ENCODE data around the gene NID2.

NID2 gene

GRCh38 chr14:52002542-52002941, 66.3 kb downstream of the NID2 start:
- DNase-seq (ENCODE audit: low spot score) = no peak

DNA sequence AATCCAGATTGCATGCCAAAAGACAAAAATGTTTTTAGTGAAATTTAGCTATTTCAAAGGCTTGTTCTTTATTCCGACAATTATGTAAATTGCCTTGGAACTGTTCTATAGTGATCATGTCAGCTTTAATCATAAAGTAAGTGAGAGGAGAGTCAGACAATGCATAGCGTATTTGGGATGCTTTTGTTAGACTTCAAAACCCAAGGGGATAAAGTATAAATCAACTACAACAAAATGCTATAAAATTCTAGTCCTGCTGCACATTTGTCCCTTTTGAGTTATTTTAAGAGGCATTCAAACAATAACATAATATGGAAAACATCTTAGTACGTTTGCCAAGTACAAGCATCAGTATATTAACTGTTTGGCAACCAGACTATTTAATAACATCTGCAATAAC, 68.2 kb downstream of the NID2 start:
- no peak for DNase-seq (ENCODE audit: low spot score)

DNA sequence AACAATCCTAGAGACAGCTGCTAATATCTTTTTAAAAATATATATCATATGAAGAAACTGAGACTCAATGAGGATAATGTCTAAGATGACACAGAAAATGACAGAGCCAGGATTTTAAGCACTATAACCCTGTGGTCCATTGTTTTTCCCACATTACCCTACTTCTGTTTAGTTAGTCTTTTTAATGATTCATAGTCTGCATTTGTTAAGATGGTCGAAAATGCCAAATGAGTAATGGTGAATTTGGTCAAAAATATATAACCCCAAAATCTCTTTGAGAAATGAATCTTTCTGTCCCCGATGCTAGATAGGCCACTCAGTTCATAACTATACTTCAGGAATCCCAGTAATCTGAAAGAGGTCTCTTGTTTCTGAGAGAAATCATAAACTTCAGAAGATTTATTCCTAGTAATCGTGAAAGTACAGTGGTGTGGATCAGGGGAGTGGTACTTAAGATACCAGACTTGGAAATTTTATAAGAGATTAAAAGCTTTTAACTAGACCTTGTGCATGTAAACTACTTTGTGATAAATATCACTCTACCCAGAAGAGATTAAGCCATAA, 68.8 kb downstream of the NID2 start:
- no peak for DNase-seq (ENCODE audit: low spot score)

DNA sequence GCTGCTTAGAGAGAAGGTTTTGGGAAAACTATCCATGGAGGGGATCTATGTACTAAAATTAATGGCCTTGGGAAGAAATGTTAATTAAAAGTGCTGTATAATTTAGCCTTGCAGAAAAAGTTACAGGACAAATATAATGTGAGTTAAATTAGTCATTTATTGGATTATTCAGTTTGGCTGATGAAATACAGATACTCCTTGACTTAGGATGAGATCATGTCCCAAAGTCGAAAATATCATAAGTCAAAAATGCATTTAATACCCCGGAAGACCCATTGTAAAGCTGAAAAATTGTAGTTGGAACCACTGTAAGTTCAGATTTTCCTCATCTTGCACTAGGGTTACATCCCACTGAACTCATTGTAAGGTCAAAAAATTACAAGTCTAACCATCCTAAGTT, 69.8 kb downstream of the NID2 start:
- no peak for DNase-seq (ENCODE audit: low spot score)

DNA sequence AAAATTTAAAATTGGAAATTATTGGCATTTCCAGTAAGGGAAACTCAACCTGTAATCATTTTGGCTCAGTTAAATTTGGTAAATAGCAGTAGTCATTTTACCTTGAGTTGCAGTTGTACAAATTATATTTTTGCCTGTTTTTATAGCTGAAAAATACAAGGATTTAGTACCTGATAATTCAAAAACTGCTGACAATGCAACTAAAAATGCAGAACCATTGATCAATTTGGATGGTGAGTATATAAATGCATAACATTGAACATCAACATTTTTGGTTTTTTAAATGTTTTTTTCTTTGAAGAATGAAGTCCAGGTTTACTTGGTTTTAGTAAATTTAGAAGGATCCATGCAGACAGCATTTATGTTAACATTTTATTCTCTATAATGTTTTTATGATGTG, 70.5 kb downstream of the NID2 start:
- no peak for DNase-seq (ENCODE audit: low spot score)

DNA sequence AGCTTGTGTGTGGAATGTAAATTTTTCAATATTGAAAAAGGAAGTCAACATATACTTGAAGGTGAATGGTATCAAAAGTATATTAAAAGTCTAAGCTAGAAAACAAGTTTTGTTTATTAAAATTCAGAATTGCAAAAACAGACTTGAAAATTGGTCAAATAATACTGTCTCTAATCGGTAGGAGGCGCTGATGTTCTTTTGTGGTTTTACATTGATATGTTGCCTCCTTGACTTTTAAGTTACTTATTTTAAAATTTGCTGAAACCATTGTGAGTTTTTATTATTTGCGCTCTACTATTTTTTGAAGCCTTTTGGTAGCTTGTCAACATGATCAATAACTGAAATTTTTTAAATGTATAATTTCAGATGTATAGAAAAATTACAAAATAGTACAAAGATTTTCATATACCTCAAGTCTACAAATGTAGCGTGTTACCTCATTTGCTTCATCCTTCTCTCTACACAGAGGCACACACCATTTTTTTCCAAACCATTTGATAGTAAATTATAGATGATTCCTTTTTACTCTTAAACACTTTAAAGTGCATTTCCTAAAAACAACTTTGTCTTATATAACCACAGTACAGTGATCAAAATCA, 72.6 kb downstream of the NID2 start:
- DNase-seq (ENCODE audit: low spot score) = peak; percentile 73

- no peak for DNase-seq (ENCODE audit: low spot score)
Observed at GRCh38 chr14:51993285-51993920, 75.5 kb downstream of the NID2 start.

- DNase-seq (ENCODE audit: low spot score) = no peak
Observed at GRCh38 chr14:51990488-51990887, 78.4 kb downstream of the NID2 start.

DNA sequence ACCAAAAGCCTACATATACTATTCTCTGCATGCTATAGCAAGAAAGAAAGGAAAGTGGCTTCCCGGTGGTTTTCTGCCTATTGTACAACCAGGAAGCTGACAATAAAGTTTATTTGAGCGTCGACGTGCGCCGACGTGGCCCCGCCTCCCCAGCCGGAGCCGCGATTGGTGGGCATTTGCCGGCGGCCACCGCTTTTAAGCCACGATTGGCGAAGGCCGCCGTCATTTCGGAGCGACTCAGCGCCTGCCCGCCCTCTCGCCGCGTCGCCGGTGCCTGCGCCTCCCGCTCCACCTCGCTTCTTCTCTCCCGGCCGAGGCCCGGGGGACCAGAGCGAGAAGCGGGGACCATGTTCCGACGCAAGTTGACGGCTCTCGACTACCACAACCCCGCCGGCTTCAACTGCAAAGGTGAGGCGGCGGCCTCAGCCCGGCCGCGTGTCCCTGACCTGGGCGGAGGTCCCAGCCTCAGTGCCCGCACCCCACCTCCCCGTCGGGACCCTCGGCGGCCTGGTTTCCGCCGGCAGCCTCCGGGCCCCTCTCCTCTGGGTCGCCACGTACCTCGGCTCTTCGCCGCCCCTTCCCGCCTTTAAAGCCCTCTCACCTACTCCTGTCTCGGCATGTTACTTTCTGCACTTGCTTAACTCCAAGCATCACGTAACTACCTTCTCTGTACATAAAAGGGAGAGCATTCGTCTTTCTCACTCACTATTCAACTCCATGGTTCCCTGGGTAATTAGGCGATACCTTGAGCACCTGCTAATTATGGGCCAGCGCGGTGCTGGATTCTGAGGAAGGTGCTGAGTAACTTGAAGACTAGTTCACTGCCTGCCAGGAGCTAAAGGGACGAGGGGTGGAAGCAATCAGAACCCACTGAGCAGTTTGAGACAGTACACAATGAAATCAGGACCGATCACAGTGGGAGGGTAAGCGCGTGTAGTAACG, 79.3 kb downstream of the NID2 start, which contains the start of gene RTRAF:
Gene RTRAF (plus strand): TSS at position 254 of the 942 bp plus-strand sequence. CDS start 94 bp downstream, at position 348.
- peak; percentile 85 for DNase-seq (ENCODE audit: low spot score)

GRCh38 chr14:51988221-51988620, 80.6 kb downstream of the NID2 start:
- peak; percentile 17 for DNase-seq (ENCODE audit: low spot score)

- DNase-seq (ENCODE audit: low spot score) = no peak
Observed at GRCh38 chr14:51981218-51981854, 87.5 kb downstream of the NID2 start.

- DNase-seq (ENCODE audit: low spot score) = peak; percentile 82
Observed at GRCh38 chr14:51979088-51979709, 89.7 kb downstream of the NID2 start.

DNA sequence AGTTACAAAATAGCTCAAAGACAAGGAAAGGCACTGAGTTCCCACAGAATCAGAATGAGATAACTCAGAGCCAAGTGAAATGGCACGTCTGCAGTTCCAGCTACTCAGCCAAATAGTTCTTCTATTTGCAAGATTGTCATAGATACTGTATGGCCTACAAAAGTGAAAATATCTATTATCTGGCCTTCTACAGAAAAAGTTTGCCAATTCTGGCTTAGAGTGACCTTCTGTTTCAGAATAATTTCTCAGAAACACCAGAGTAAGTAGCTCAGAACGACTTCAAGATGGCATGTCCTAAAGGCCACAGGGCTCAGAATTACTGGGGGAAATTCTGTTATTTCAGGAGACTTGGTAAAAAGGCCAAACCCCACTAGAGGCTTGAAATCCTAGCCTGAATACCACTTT, 90.2 kb downstream of the NID2 start:
- DNase-seq (ENCODE audit: low spot score) = no peak

GRCh38 chr14:51977075-51977474, 91.8 kb downstream of the NID2 start:
- no peak for DNase-seq (ENCODE audit: low spot score)

DNA sequence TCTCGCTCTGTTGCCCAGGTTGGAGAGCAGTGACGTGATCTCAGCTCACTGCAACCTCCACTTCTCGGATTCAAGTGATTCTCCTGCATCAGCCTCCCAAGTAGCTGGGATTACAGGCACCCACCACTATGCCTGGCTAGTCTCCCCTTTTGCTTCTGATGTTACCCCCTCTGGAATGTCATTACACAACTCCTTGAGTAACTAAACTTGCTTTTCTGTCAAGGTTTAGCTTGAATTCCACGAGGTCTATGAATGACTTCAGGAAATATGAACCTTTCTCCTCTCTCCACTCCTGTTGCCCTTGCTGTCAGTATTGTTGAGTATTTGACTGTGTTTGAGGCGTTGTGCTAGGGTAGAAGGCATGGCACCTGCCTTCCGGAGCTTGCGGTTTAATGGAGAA, 96.3 kb downstream of the NID2 start:
- DNase-seq (ENCODE audit: low spot score) = no peak

GRCh38 chr14:51969852-51970540, 98.9 kb downstream of the NID2 start:
- no peak for DNase-seq (ENCODE audit: low spot score)

DNA sequence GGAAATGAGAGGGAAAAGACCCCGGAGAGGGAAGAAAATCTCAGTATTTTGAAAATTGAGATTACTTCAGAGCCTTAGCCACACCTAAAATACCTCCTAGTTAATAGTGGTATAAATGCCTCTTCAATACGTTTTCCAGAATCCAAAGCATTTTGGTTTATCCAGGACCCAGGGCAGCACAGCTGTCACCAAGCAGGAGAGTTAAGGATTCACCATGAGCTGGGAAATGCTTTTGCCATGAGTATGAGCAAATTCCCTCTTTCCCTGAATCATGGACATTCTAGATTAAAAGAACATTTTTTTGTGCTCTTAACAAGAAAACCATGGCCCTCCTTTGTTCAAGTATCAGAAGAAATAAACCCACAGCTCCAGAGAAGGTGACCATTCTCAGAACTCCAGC, 101.3 kb downstream of the NID2 start:
- DNase-seq (ENCODE audit: low spot score) = no peak

GRCh38 chr14:51963286-51963685, 105.6 kb downstream of the NID2 start:
- no peak for DNase-seq (ENCODE audit: low spot score)

- DNase-seq (ENCODE audit: low spot score) = no peak
Observed at GRCh38 chr14:51962711-51963110, 106.1 kb downstream of the NID2 start.

DNA sequence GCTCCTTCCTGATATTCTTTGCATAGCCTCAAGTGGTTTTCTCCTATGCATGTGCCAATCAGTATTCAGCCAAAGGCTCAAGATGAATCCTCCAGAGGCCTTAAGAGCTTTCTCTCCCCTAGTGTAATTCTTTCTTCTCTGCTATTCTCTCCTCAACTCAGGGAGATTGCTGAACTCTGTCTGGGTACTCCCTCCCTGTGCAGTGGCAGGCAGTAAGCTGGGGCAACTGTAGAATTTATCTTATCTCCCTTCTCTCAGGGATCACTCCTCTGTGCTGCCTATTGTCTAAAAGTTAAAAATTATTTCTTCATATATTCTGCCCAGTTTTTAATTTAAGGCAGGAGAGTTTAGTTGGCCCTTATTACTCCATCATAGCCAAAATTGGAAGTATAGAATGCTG, 108.0 kb downstream of the NID2 start:
- no peak for DNase-seq (ENCODE audit: low spot score)

DNA sequence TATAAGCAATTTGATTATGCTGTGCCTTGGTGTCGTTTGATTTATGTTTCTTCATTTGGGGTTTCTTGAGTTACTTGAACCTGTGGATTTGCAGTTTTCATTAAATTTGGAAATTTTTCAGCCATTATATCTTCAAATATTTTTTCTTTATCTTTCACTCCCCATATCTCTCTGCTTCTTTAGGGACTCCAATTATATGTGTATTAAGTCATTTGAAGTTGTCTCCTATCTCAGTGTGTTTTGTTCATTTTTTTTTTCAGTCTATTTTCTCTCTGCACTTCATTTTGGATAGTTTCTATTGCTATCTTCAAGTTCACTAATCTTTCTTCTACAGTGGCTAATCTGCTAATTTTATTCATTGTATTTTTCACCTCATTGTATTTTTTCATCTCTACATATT, 108.9 kb downstream of the NID2 start:
- no peak for DNase-seq (ENCODE audit: low spot score)
